NCI-H187 (cell line): ENCODE results near the gene JPH3.
"Not testable (repeated sequence)": the region's sequence is repeated elsewhere in the genome, so short reads cannot be mapped to it uniquely, and the experiment has no call there.

Source experiments
- DNase-seq, 2 experiments: peaks; one replicate each; lab custom pipeline; 2025; lab: John Stamatoyannopoulos, UW

The JPH3 gene

GRCh38 chr16:87654826-87655225 lies 52.5 kb downstream of the JPH3 start:
- DNase-seq = no peak

DNA sequence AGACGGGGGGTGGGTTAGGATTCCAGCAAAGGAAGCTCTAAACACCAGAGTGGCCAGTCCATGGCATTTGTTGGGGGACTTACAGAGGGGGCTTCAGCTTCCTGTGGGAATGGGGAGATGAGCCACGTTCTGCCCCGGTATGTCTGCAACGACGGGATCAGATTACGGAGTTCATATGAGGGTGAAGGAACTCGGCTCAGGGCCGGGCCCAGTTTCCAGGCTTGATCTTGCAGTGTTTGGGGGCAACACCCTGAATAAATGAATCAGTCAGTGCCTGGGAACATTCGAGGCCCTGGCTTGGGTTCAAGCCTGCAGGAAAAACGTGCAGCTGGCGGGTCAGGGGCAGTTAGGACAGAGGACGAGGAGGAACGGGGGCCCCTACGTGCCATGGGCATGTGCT lies 54.0 kb downstream of the JPH3 start:
- no peak for DNase-seq

GRCh38 chr16:87657621-87658192 lies 55.4 kb downstream of the JPH3 start:
- no peak for DNase-seq

GRCh38 chr16:87658564-87659225 lies 56.4 kb downstream of the JPH3 start:
- DNase-seq = no peak

DNA sequence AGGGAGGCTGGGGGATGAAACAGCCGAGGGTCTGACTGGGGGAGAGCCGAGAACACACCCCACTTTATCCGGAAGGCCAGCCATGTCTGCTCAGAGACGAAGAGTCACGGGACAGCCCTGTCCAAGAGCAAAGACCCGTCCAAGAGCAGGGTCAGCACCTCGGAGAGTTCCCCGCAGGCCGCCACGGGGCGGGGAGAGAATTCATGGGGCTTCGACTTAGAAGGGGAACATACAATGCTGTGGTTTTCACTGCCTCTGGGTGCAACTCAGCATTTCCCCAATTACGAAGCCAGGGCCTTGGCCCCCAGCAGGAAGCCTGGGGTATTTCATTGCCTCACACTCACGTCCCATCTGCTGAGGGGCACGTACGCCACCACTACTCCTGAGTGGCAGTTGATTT lies 59.3 kb downstream of the JPH3 start:
- no peak for DNase-seq

DNA sequence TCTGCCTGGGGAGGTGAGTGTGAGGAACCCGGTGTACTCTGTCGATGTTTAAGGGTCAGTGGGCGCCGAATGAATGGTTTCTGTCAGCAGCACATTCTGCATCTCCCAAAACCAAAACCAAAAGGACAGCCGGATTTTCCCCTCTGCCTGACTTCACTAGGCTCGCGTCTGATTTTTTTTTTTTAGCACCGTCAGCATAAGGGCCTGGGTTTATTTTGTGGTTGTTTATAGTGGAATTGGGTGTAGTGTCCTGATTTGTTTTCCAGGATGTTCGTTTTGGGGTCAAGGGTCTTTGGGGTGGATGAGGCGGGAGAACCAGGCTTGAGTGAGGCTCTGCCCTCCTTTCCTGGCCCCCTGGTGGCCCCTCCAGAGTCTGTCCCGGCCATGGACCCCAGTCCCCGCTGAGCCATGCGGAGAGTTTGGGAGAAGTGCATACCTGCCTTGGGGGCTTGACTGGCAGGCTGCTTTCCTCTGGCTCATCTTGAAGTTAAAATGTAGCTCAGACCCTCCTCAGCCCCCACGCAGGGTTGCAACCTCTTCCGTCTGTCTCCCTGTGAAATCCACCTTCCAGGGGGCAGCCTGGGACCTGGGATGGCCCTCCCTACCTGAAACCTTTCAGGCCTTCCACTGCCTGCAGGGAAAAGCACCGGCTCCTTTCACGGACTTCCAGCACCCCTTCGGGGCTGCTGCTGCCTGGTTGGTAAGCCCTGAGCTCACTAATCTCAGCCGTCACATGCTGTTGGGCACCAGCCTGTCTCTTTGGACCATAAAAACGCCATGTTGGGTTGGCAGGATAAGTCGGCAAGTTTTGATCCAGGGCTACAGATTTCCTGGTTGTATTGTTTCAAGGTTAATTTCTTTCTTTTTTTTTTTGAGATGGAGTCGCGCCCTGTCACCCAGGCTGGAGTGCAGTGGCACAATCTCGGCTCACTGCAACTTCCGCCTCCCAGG lies 60.2 kb downstream of the JPH3 start:
- no peak for DNase-seq

- DNase-seq = no peak
These were observed 62.5 kb downstream of the JPH3 start for GRCh38 chr16:87664792-87665191.

GRCh38 chr16:87665193-87665592 lies 62.9 kb downstream of the JPH3 start:
- no peak for DNase-seq

DNA sequence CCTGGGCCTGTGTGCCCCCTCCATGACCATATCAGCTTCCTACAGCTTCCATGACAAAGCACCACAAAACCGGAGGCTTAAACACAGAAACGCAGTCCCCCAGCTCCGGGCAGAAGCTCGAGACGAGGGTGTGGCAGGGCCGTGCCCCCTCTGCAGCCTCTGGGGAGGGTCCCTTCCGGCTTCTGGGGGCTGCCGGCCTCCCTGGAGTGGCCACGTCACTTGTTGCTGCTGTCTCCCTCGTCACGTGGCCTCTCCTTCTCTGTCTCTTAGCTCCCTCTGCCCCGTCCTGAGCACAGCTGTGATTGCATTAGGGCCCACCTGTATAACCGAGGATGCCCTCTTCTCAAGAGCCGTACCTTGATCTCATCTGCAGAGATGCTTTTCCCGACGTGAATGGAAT lies 64.6 kb downstream of the JPH3 start:
- no peak for DNase-seq

- DNase-seq = no peak
These were observed 65.1 kb downstream of the JPH3 start for GRCh38 chr16:87667443-87667842.

GRCh38 chr16:87667946-87668345 lies 65.6 kb downstream of the JPH3 start:
- DNase-seq = no peak

GRCh38 chr16:87669672-87670071 lies 67.4 kb downstream of the JPH3 start:
- no peak for DNase-seq

GRCh38 chr16:87671221-87671620 lies 68.9 kb downstream of the JPH3 start:
- DNase-seq = no peak

DNA sequence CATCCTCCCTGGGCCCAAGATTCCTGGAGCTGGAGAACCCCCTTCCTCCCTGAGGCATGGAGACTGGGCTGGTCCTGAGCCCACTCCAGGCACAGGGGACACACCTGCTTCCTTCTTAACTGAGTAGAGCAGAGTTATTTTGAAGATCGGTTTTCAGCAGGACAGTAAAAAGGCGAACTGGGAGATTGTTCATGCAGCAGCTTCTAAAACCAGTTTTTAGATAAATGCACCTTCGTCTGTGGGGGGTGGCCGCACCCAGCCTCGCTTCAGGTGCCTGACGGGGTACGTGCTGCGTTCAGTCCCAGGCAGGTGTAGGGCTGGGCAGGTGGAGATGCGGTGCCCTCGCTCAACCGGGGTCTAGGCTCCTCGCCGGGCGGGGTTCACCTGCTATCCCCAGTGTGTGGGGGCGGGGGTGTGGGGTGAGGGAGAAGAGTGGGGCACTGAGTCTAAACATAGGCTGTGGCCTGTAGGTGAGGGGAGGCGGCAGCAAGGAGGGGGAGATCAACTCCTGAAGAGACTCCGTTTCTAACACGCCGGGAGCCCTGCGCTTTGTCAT lies 69.5 kb downstream of the JPH3 start:
- no peak for DNase-seq

- DNase-seq = no peak
These were observed 72.1 kb downstream of the JPH3 start for GRCh38 chr16:87674419-87674818.

DNA sequence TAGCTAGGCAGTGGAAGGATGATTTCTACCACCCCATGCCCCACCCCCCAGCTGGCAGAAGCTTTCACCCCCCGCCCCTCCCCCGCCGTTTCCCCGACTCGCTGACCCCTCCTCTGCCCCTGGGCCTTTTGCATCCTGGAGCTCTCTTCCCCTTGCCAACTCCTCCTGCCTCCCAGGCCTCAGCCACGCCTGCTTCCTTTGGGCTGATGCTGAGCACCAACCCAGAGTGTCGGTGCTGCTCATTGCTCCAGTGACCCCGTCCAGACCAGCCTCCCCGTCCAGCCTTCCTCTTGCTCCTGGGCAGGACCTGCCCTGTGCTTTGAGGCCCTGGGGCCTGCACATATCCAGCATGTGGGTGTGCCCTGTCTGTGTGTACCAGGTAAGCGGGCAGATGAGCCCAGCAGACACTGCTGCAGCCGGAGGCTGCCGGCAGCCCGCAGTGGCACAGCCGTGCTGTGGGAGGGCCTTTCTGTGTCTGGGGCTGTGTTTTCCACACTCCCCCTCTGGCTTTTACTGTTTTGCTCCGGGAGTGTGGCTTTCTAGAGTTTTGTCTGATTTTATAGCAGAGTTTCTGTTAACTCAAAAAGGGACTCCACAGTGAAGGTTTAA lies 72.9 kb downstream of the JPH3 start:
- no peak for DNase-seq

GRCh38 chr16:87677830-87678229 lies 75.5 kb downstream of the JPH3 start:
- DNase-seq = no peak

GRCh38 chr16:87678618-87679017 lies 76.3 kb downstream of the JPH3 start:
- no peak for DNase-seq

DNA sequence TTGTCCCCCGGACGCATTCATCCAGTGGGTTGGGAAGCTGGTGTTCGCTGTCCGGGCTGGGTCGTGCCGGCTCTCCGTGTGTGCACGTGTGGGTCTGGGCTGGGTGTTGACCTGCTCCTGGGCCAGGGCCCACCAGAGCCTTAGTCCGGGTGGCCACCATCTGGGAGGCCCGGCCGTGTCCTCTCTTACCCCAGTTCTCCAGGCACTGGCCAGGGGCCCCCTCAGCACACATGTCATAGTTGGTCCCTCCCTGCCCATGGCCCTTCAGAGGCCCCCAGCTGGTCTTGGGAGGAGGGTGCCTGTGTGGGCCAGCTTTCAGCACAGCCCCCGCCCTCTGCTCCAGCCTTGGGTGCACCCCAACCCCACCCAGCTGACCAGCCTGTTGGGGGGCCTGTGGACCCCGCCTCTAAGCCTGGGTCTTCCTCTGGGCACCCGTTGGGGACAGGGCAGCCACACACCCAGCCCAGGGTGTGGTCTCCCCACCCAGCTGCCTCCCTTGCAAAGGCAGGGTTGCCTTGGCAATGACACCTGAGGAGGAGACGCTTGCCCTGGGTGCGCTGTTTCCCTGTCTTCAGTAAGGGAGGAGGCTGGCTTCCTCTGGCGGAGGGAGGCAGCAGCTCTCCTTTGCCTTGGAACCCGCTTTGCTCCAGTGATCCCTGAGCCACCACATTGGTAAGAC lies 77.4 kb downstream of the JPH3 start:
- no peak for DNase-seq

DNA sequence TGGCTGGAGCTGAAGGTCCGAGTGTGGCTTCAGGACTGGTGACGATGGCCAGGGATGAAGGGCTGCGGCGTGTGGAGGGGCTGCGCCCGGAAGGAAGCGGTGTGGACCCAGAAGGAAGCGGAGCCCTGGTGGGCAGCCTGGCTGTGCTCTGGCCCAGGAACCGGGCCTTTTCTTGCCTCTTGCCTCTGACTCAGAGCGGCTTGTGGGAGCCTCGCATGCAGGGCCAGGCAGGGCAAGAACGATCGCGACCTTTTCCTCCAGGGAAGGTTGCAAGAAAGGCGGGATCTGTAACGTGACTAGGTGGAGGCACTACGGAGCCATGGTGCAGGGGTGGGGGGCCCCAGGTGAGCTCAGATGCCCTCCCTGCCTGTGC lies 78.0 kb downstream of the JPH3 start:
- no peak for DNase-seq

- DNase-seq = not testable (repeated sequence)
These were observed 78.8 kb downstream of the JPH3 start for GRCh38 chr16:87681051-87681602.
